NCI-H345 treated with DMSO at 0.1 percent for 48 hours (cell line): Measurements from ENCODE around the gene PFKFB3.
"Not testable (repeated sequence)": the region's sequence is repeated elsewhere in the genome, so short reads cannot be mapped to it uniquely, and the experiment has no call there.

ENCODE experiments used
- DNase-seq: peaks from one replicate; lab custom pipeline; 2025; ENCODE audit not compliant: unreplicated experiment; lab: John Stamatoyannopoulos, UW

PFKFB3 gene

DNA sequence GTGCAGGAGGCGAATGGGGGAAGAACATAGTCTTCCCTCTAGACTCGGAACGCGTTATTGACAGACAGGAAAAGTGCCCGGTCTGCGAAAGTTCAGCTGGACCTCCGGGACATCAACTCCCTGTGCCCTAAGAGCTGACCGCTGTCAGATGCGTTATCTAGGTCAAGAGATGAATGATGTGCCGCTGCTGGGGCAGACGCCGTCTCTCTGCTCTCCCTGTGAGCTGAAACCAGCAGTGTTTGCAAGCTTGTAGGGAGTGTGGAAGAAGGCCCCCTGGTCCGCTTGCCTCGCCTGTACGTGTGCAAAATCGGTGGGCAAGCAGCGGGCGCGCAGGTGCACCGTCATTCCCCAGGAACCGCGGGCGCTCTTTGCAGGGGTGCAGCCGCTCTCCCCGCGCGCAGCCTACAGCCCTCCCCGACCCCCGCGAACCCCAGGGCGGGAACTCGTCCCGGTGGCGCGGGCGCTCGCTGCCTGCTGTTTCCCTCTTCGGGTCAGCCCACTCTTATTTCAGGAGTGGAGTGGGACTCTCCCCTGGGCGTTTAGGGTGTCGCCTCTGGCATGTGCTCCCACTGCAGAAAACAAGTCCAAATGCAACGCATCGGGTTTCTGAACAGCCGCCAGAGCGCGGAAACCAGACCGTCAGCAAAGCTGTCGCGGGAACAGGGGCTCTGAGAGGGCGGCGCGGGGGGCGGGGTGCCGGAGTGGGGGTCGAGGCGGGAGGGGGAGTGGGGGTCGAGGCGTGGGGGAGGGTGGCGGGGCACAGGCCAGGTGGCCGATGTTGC is 1.8 kb upstream of the PFKFB3 start:
- DNase-seq = no peak

DNA sequence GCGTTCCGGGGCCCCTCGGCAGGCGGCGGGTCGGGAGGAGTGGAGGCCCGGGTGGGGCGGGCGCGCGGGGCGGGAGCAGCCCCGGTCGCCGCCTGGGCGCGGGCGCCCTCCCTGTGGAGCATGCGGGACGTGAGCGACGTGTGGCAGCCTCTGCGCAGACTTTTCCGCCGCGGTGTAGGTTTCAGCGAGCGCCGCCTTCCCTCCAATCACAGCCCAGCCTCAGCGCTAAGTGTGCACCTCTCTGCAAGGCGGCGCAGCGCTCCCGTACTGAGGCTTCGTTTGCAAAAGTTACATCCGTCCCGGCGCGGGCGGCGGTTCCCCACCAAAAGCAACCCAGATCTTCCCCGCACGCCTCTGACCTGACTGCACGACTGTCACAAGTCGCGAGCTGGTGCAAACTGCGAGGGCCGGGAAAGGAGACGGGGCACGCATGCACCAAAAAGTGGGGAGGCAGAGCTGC is 1.2 kb upstream of the PFKFB3 start:
- DNase-seq = no peak

DNA sequence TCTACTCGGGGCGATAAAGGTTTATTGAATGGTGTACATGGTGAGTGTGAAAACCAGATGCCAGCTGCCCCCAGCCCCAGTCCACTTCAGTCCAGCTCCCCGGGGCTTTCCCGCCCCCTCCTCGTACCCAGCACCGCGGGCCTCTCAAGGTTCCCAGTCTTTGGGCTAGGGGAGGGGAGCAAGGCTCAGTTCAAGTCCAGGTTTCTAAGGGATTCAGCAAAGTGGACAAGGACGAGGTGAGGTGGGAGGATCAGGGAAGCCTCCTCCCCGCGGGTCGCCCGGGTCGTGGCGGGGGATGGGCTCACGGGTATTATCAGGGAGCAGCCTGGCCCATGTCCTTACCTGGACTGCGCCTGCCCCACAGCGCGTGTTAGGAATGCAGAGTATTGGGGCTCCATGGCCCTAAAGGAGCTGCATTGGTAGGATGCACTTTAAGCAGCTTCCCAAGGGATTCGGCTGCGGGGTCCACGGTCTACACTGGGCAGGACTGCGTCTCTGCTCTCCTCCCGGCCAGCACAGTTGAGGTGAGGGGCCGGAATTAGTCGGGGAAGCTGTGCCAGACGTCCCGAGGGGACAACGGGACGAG is 541 bp upstream of the PFKFB3 start:
- no peak for DNase-seq

DNA sequence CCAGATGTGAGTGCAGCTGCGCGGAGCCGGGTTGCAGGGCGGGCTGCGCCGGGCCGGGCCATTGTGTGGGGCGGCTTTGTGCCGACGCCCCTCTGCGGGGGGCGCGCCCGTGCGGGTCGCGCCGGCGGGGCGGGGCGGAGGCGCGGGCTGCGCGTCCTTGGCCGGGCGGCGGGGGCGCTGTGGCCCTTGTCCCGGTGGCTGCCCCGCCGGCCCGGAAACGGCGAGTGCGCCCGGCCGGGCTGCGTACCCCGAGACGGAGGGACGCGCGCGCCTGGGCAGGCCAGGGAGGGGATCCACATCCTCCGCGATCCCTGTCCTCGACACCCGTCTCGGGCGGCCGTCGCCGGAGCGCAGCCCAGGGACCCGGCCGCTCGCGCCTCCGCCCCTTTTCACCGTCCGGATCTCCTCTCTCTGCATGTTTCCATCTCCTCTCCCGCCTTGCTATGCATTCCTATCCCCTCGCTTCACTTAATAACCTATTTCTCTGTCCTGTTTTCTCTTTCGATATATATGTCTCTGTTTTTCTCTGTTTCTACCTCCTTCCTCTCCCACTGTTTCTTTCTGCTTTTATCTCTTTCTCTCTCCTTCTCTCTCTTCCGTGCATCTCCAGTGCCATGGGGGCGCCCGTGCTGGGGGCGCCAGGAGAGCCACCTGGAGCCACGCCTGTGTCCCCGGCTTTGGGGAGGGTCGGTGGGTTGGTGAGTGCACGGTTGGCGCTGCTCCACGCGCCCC is 765 bp downstream of the PFKFB3 start:
- no peak for DNase-seq

DNA sequence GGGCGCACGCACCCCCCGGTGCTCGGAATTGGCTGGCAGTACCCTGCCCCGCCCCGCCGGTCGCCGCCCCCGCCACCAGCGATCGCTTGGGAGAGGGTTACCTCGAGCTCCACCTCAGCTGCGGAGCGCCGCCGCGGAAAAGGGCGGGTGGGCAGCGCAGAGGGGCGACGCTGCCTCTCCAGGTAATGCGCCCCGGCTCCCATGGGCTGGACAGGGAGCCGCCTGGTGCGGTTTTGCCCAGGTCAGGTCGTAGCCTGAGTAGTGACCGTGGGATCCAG is 1.3 kb downstream of the PFKFB3 start:
- no peak for DNase-seq

DNA sequence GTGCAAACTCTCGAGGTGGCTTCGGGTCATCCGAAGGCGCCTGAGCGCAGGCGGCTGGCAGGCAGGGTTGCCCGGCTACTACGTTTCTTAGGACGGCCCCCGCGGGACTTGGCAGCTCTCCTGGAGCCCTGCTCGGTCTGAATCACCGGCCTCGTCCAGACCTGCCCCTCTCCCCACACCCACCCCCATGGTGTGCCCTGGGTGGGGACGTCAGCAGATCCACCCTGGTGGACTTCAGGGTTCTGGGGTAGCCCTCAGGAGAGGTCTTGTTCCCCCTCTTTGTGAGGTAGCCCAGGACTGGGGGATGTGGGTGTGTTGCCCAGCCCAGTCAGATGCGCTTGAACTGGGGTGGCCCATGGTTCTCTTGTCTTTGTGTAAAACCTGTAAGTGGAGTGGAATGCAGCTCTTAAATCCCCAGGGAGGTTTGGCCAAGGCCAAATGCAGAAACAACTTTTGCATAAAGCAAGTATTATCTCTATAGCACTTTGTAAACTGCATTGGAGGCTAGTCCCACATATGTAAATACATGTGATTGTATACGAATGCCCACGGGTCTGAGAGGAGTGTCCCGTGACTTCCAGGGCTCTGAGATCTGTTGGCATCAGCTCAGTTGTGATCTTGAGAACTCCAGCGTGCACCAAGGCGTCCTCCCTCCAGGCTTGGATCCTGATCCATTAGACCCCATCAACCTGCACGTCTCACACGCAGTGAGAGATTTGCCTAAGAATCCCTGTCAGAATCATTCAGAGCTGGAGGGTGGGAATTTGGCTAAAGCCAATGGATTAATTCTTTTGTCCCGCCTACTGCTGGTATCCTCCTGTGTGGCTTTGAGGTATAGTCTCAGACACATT is 1.8 kb downstream of the PFKFB3 start:
- DNase-seq = no peak

DNA sequence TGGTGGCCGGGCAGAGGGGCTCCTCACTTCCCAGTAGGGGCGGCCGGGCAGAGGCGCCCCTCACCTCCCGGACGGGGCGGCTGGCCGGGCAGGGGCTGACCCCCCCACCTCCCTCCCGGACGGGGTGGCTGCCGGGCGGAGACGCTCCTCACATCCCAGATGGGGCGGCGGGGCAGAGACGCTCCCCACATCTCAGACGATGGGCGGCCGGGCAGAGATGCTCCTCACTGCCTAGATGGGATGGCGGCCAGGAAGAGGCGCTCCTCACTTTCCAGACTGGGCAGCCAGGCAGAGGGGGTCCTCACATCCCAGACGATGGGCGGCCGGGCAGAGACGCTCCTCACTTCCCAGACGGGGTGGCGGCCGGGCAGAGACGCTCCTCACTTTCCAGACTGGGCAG is 3.8 kb downstream of the PFKFB3 start:
- DNase-seq = not testable (repeated sequence)

DNA sequence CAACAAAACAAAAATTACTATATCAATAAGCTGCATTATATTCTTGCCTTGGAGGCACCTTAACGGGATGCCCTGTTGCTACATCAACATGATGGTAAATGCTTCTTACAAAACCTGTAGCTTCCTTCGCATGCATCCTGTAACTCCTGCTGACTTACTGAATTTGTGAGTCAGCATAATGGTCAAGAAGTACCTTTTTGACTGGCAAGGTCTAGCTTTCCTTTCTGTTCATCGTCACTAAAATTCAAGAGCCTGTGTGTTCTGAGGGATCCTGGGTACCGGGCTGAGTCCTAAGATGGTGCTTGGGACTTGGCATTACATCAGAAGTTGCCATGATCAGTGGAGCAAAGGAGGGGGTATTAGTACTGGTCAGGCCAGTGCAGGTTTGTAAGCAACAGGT is 4.9 kb downstream of the PFKFB3 start:
- DNase-seq = no peak

DNA sequence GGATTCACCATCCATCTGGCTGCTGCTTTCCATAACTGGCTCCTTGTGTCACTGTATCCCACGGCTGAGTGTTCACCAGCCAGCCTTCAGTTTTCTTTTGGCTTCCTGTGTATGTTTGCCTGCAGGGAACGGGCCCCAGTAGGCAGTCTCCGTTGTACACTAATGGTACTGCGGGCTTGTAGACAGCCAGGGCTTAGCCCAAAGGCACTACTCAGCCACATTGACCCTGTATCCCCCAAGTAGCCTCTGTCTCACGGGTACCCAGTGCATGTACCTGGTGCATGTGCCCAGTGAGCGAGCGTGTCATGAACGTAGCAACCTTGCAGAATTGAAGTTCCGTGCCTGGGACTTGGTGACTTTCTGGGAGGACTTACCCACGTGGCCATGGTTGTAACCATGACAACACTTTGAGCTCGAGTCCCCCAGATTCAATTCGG is 6.1 kb downstream of the PFKFB3 start:
- DNase-seq = no peak

DNA sequence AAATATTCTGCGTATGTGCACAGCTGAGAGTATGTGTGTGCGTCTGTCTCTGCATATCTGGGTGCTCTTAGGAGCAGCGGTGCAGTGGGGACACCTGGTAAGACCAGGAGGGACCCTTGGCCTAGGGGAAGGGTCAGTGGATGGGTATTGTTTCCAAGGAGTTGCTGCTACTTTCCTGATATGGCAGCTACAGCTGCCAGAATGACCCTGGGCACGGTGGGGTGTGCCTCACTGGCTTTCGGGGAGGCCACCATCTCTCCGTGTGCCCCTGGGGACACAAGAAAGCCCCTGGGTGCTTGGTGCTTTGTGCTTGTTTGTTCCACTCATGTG is 8.6 kb downstream of the PFKFB3 start:
- DNase-seq = no peak

DNA sequence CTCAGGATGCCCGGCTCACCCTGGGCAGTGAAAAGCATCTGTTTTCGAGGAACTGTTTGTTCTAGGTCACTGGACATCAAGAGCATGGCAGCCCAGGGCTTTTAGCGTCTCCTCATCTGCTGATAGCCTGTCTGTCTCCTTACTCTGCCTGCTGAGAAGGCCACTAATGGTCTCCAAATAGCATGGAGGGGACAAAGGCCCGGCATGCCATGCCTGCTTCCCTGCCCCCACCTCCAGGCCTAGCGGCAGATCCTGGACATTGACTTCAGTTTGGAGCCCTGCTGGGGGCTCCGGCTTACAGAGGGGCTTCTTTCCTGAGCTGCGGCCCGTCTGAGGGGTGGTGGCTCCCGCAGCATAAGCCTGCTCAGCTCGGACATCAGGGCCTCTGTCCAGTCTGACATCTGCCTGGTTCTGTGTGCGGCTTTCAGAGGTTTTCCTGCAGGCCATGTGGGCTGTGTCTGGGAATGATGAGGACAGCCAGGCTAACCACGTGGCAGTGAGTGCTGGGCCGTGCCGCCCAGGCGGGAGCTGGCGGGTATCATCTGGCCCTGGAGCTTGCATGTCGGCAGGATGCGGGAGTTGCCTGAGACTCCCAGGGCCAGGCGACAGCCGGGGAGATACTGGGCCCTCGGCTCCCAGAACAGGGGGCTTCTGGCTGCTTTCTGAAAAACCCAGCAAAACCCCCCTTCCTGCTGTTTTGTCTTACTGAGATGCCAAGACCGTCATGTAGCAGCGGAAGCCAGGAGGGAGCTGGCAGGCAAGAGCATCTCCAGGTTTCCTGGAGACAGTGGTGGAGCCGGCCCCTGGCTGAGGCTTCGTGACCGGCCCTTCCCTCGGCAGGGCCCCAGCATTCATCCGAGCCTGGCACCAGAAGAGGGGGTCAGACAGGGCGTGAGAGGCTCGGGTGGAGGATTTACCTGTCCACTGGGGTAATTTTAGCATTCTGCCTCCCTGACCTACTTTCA is 9.2 kb downstream of the PFKFB3 start:
- no peak for DNase-seq

DNA sequence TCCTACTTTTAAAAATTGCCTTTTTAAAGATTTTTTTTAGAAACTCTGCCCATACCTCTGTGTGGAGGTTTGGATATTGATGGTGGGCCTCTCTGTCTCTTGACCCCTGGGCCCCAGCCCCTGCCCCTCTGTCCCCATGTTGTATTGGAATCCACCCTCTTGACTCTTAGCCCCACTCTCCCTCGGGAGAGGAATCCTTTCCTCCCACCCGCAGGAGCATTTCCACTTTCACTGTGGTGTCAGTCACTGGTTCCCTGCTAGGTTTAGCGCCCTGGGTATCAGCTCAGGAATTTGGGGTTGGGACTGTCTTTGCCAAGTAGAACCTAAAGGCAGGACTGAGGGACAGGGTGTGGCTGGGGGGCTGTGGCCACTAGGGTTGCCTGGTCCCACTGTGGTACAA is 10.1 kb downstream of the PFKFB3 start:
- DNase-seq = no peak

DNA sequence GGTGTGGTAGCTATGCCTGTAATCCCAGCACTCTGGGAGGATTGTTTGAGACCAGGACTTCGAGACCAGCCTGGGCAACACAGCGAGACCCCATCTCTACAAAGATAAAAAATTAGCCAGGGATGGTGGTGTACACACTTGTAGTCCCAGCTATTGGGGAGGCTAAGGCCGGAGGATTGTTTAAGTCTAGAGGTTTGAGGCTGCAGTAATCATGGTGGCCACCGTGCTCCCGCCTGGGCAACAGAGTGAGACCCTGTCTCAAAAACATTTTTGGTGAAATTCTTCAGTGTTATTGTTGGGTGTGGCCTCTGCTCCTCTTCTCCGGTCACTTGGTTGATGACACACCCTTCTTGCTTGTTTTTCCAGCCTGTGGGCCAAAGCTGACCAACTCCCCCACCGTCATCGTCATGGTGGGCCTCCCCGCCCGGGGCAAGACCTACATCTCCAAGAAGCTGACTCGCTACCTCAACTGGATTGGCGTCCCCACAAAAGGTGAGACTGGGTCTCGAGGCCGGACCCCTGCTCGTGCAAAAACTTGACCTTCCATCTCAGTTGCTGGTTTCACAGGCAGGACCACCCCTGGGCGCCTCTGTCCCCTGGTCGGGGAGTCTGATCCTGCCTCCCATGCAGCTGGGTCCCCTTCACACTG is 10.6 kb downstream of the PFKFB3 start:
- DNase-seq = no peak

DNA sequence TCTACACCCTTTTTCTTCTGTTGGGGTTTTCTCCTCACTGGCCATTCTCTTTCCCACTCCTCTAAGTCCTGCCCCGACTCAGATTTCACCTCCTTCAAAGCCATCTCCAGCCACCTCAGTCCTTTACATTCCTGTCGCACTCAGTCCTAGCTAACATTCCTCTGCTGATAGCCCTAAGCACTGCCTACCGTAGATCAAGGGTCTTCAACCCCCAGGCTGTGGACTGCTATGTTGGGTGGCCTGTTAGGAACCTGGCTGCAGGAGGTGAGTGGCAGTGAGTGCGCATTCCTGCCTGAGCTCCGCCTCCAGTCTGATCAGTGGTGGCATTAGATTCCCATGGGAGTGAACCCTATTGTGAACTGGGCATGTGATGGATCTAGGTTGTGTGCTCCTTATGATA is 11.2 kb downstream of the PFKFB3 start:
- no peak for DNase-seq

DNA sequence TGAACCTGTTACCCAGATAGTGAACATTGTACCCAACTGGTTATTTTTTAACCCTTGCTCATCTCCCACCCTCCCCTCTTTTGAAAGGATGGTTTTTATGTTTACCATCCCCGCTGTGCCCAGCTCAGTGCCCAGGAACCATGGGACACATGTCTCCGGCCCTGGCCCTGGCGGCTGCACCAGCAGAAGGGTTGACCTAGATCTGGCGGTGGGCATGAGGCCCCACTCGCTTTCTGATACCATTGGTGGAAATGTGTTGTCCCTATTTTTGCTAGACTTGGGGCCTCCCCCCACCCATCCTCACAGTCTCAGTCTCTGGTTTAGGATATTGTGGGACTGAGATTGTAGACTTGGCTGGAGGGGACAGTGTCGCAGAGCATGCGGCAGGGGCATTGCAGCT is 11.9 kb downstream of the PFKFB3 start:
- DNase-seq = no peak

DNA sequence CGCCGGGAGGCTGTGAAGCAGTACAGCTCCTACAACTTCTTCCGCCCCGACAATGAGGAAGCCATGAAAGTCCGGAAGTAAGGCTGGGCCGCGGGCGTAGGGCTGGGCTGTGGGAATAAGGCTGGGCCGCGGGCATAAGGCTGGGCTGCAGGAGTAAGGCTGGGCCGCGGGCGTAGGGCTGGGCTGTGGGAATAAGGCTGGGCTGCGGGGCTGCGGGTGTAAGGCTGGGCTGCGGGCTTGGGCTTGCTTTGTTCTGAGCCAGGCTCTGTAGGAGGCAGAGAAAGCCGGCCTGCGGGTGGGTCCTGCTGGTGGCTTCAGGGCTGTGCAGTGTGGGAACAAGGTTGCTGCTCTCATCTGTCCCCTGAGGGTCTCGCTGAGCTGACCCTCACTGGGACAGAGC is 12.5 kb downstream of the PFKFB3 start:
- no peak for DNase-seq

DNA sequence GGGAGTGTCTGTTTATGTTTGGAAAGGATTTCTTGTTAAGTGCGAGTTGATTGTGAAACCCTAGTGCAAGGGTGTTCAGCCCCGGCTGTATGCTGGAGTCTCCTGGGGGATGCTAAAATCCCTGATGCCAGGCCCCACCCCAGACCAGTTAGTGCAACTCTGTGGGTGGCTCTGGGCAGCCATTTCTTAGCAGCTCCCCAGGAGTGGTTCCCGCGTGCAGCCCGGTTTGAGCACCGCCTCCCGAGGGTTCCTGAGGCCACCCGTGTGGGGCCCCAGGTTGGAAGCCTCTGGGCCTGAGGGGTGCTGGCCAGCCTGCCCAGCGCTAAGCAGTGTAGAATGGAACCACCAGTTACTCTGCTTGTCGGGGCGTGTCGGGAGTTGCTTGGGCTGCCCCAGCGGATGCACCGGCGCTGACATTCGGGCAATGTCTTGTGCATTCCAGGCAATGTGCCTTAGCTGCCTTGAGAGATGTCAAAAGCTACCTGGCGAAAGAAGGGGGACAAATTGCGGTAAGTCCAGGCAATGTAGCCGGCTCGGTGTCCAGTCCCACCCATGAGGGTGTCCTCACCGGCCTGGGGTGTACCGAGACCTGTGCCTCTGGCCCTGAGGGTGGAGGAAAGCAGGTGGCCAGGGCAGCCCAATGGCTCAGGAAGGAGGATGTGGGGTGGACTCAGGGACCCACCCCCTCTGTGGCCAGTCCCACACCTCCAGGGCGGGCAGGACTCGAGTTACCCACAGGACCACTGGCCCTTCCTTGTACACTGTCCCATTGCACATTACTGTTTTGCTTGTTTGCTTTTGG is 13.2 kb downstream of the PFKFB3 start:
- DNase-seq = no peak

DNA sequence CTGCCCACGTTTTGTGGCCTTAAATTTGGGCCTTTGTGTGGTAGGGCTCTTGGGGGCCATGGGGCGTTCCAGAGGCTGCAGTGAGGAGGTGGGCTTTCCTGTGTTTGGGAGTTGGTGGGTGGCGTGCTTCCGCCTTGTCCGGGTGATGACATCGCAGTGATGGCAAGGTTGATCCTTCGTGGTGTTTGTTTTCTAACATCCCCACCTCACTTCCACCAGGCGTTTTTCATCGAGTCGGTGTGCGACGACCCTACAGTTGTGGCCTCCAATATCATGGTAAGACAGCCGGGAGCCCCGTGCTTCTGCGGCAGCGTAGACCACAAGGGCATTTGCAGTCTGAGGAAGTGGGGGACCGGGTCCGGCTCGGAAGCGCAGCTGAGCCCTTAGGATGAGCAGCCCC is 14.2 kb downstream of the PFKFB3 start:
- DNase-seq = no peak

DNA sequence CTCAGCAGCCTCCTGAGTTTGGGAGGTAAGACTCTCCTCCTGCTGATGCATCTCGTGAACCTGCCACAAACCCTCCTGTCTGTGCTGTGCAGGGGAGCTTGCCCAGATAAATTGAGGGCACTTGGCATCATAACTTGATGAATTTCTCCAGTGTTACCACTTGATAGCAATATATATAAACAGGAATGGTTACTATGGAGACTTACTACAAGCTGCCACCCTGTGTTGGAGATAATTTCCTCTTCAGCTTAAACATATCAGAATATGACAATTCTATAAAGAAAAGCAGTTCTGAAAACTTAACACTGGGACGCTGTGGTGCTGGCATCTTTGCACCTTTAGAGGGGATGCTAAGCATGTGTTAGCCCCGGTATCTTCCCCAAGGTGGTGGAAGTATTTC is 14.9 kb downstream of the PFKFB3 start:
- DNase-seq = no peak
